Activated T-helper 1 cell treated with anti-CD3 and anti-CD28 coated beads, Interleukin-12 subunit alpha, Interleukin-12 subunit beta, Interleukin-2, Interleukin-4 antibody, amounts not matched to agents 30 ng/mL and 10 ng/mL and 1 ng/mL, durations not matched to agents 14 hours and 24 hours and 36 hours (primary cell): Measurements from ENCODE around the gene SLC45A3. TPM values are rescaled to one million over a fixed set of nuclear protein-coding genes. Genes with fewer than 3 reads are reported as not detected.
A peak's percentile ranks its signal among the peaks of the same experiment; 100 is the strongest.

Source experiments
- DNase-seq: peaks from one replicate; pipeline ENCODE4 v3.0.0; 2021; ENCODE audit warnings: low spot score
- H3K27ac Mint-ChIP-seq: one replicate; pipeline ENCODE4 v1.8.0; 2021; ENCODE audit warnings: mild to moderate bottlenecking, mixed read lengths
- H3K27me3 Mint-ChIP-seq: one replicate; pipeline ENCODE4 v1.8.0; 2022; ENCODE audit warnings: mild to moderate bottlenecking, moderate library complexity, mixed read lengths; ENCODE audit not compliant: insufficient read depth
- H3K36me3 Mint-ChIP-seq: one replicate; pipeline ENCODE4 v1.8.0; 2021; ENCODE audit warnings: low read depth, mixed read lengths
- H3K4me1 Mint-ChIP-seq: one replicate; pipeline ENCODE4 v1.8.0; 2021; ENCODE audit warnings: low read depth, mixed read lengths
- H3K4me3 Mint-ChIP-seq: one replicate; pipeline ENCODE4 v1.8.0; 2021; ENCODE audit warnings: mild to moderate bottlenecking, moderate library complexity, mixed read lengths
- H3K9me3 Mint-ChIP-seq: one replicate; pipeline ENCODE4 v1.8.0; 2021; ENCODE audit warnings: mixed read lengths
- intact Hi-C: fragments of 100-400 bp; cut with micrococcal nuclease; formaldehyde crosslinking; loops from one replicate; pipeline ENCODE4 v1.15.1; 2024
- total RNA-seq: library from RNA; stranded (reverse); gene quantifications from 2 replicates; pipeline ENCODE4 v1.2.3, GENCODE V29; 2022

The SLC45A3 gene
- total RNA-seq, 1 donor from 2014 or later: 1.1 TPM

GRCh38 chr1:205662135-205662738, 18.1 kb downstream of the SLC45A3 start:
- Mint-ChIP-seq H3K4me3 (no peak overlapping the region), H3K9me3 (no peaks in the 10 kb centered on the region), H3K27me3 (peaks cover 12% of the 10 kb centered on the region), H3K4me1 (no peaks in the 10 kb centered on the region), H3K27ac (no peak overlapping the region), H3K36me3 (no peaks in the 10 kb centered on the region)
- DNase-seq: no peak
- intact Hi-C loops: no loop called here

- no peak overlapping the region for H3K27ac Mint-ChIP-seq
- intact Hi-C loops: no loop called here
- H3K4me1 Mint-ChIP-seq: no peaks in the 10 kb centered on the region
- no peak for DNase-seq
- H3K36me3 Mint-ChIP-seq: no peaks in the 10 kb centered on the region
- no peaks in the 10 kb centered on the region for H3K9me3 Mint-ChIP-seq
- H3K4me3 Mint-ChIP-seq: no peak overlapping the region
- H3K27me3 Mint-ChIP-seq: peaks cover 15% of the 10 kb centered on the region
Observed at GRCh38 chr1:205661429-205662134, 18.7 kb downstream of the SLC45A3 start.

- no peak overlapping the region for H3K27ac Mint-ChIP-seq
- intact Hi-C loops: no loop called here
- no peaks in the 10 kb centered on the region for H3K9me3 Mint-ChIP-seq
- no peaks in the 10 kb centered on the region for H3K36me3 Mint-ChIP-seq
- no peaks in the 10 kb centered on the region for H3K4me1 Mint-ChIP-seq
- no peak overlapping the region for H3K4me3 Mint-ChIP-seq
- DNase-seq: no peak
- H3K27me3 Mint-ChIP-seq: peaks cover 15% of the 10 kb centered on the region
Observed at GRCh38 chr1:205660361-205660760, 19.9 kb downstream of the SLC45A3 start.

GRCh38 chr1:205658943-205659581, 21.2 kb downstream of the SLC45A3 start:
- H3K4me3 Mint-ChIP-seq: no peak overlapping the region
- H3K27me3 Mint-ChIP-seq: peaks cover 15% of the 10 kb centered on the region
- H3K4me1 Mint-ChIP-seq: no peaks in the 10 kb centered on the region
- H3K27ac Mint-ChIP-seq: no peak overlapping the region
- DNase-seq: peak; percentile 66
- H3K9me3 Mint-ChIP-seq: no peaks in the 10 kb centered on the region
- intact Hi-C loops: loop anchor here (1.0 to 5.0 kb wide), 6 partner anchors 52 to 447 kb away; partner anchors contain the start of gene RAB29
- H3K36me3 Mint-ChIP-seq: no peaks in the 10 kb centered on the region

GRCh38 chr1:205656236-205656635, 24.1 kb downstream of the SLC45A3 start:
- H3K9me3 Mint-ChIP-seq: no peaks in the 10 kb centered on the region
- no peak overlapping the region for H3K27ac Mint-ChIP-seq
- no peak for DNase-seq
- H3K36me3 Mint-ChIP-seq: no peaks in the 10 kb centered on the region
- H3K4me3 Mint-ChIP-seq: no peak overlapping the region
- no peaks in the 10 kb centered on the region for H3K4me1 Mint-ChIP-seq
- H3K27me3 Mint-ChIP-seq: peaks cover 18% of the 10 kb centered on the region
- intact Hi-C loops: loop anchor here (5.0 kb wide), 1 partner anchor 261 kb away; no protein-coding TSS in a partner anchor

GRCh38 chr1:205652984-205653383, 27.3 kb downstream of the SLC45A3 start:
- Mint-ChIP-seq H3K9me3 (no peaks in the 10 kb centered on the region), H3K36me3 (no peaks in the 10 kb centered on the region), H3K27me3 (peaks cover 13% of the 10 kb centered on the region), H3K27ac (no peak overlapping the region), H3K4me3 (no peak overlapping the region), H3K4me1 (no peaks in the 10 kb centered on the region)
- no peak for DNase-seq
- intact Hi-C loops: no loop called here

- H3K4me3 Mint-ChIP-seq: no peak overlapping the region
- H3K27me3 Mint-ChIP-seq: peaks cover 5% of the 10 kb centered on the region
- H3K9me3 Mint-ChIP-seq: no peaks in the 10 kb centered on the region
- DNase-seq: no peak
- no peak overlapping the region for H3K27ac Mint-ChIP-seq
- H3K36me3 Mint-ChIP-seq: no peaks in the 10 kb centered on the region
- no peaks in the 10 kb centered on the region for H3K4me1 Mint-ChIP-seq
- intact Hi-C loops: no loop called here
Observed at GRCh38 chr1:205650241-205650640, 30.1 kb downstream of the SLC45A3 start.

- H3K9me3 Mint-ChIP-seq: no peaks in the 10 kb centered on the region
- no peak for DNase-seq
- H3K27ac Mint-ChIP-seq: no peak overlapping the region
- no peaks in the 10 kb centered on the region for H3K4me1 Mint-ChIP-seq
- H3K27me3 Mint-ChIP-seq: peaks cover 3% of the 10 kb centered on the region
- no peaks in the 10 kb centered on the region for H3K36me3 Mint-ChIP-seq
- intact Hi-C loops: no loop called here
- no peak overlapping the region for H3K4me3 Mint-ChIP-seq
Observed at GRCh38 chr1:205645519-205645918, 34.8 kb downstream of the SLC45A3 start.

- H3K9me3 Mint-ChIP-seq: no peaks in the 10 kb centered on the region
- peaks cover 15% of the 10 kb centered on the region for H3K27me3 Mint-ChIP-seq
- H3K4me1 Mint-ChIP-seq: no peaks in the 10 kb centered on the region
- no peak for DNase-seq
- H3K4me3 Mint-ChIP-seq: no peak overlapping the region
- H3K36me3 Mint-ChIP-seq: no peaks in the 10 kb centered on the region
- intact Hi-C loops: no loop called here
- H3K27ac Mint-ChIP-seq: no peak overlapping the region
Observed at GRCh38 chr1:205642679-205643307, 37.5 kb downstream of the SLC45A3 start.

- Mint-ChIP-seq H3K36me3 (no peaks in the 10 kb centered on the region), H3K4me3 (no peak overlapping the region), H3K27ac (no peak overlapping the region), H3K9me3 (no peaks in the 10 kb centered on the region), H3K27me3 (peaks cover 32% of the 10 kb centered on the region), H3K4me1 (peaks cover 5% of the 10 kb centered on the region)
- intact Hi-C loops: no loop called here
- no peak for DNase-seq
Observed at GRCh38 chr1:205639567-205639966, 40.7 kb downstream of the SLC45A3 start.

- peaks cover 8% of the 10 kb centered on the region for H3K4me1 Mint-ChIP-seq
- H3K4me3 Mint-ChIP-seq: no peak overlapping the region
- no peaks in the 10 kb centered on the region for H3K9me3 Mint-ChIP-seq
- H3K27me3 Mint-ChIP-seq: peaks cover 32% of the 10 kb centered on the region
- DNase-seq: no peak
- no peaks in the 10 kb centered on the region for H3K36me3 Mint-ChIP-seq
- no peak overlapping the region for H3K27ac Mint-ChIP-seq
- intact Hi-C loops: no loop called here
Observed at GRCh38 chr1:205637854-205638468, 42.3 kb downstream of the SLC45A3 start.

- Mint-ChIP-seq H3K4me1 (peaks cover 16% of the 10 kb centered on the region), H3K9me3 (no peaks in the 10 kb centered on the region), H3K36me3 (no peaks in the 10 kb centered on the region), H3K4me3 (no peak overlapping the region), H3K27ac (no peak overlapping the region), H3K27me3 (peaks cover 32% of the 10 kb centered on the region)
- intact Hi-C loops: no loop called here
- DNase-seq: no peak
Observed at GRCh38 chr1:205636732-205637131, 43.6 kb downstream of the SLC45A3 start.
